HL-60/S4 (cell line): ENCODE data around the gene ADAMTS3.
"Not testable (repeated sequence)": the region's sequence is repeated elsewhere in the genome, so short reads cannot be mapped to it uniquely, and the experiment has no call there.

Experiments
- in situ Hi-C: fragments of 300-500 bp; cut with MboI; formaldehyde crosslinking; loops from 2 replicates; pipeline ENCODE4 v1.14.3; 2022; ENCODE audit warnings: low sequenced_read_pairs

The ADAMTS3 gene

DNA sequence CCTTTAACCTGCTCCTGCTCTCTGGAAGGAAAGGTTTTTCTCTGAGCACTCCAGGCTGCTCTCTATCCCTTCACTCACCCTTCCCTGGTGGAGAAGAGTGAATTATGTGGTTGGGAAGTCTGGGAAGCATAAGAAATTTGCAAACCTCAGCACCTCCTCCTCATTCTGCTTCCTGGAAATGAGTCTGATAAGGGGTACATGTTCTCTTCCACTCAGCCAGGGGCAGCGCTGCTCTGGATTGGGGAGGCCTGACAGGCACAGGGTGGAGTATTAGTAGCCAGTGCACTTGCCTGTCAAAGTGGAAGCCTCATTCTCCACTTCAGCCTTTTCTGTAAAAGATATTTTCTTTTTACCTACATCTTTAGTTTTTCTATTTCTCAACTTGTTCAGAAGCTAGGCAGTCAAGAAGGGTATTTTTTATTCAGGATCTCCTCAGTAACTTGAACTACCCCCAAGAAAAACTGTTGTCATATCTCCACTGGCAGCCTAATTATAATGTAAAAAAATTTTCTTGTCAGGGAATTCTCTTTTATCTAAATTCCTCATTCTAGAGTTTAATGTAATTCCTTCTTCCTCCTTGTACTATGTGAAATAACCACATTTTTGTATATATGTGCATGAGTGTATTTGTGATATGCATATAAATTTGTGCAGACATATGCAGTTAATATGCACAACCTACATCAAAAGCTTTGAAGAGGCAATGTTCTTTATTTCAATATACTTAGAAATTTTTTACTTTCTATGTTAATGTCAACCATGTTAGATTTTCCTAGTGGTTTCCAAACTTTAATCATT, 15.3 kb downstream of the ADAMTS3 start:
- in situ Hi-C loops, result no loop called here

DNA sequence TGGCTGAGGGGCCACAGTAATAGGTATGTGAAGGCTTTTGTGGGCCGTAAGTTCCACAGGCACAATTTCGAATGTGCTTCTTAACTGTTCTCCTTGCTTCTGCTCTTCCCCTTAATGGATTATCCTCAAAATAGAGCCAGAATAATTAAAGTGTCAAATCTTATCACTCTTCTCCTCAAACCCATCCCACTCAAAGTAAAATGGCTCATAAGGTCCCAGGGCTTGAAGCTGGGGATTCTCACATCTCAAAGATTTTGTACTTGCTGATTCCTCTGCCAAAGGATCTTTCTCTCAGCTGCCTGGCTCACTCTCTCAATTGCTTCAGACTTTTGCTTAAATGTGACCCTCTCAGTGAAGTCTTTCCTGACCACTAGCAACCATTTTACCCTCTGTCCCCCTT, 16.6 kb downstream of the ADAMTS3 start:
- in situ Hi-C loops, result no loop called here

GRCh38 chr4:72546456-72546855, 22.6 kb downstream of the ADAMTS3 start:
- in situ Hi-C loops, result no loop called here

- in situ Hi-C loops, result not testable (repeated sequence)
These were observed 28.3 kb downstream of the ADAMTS3 start for GRCh38 chr4:72540694-72541093.

DNA sequence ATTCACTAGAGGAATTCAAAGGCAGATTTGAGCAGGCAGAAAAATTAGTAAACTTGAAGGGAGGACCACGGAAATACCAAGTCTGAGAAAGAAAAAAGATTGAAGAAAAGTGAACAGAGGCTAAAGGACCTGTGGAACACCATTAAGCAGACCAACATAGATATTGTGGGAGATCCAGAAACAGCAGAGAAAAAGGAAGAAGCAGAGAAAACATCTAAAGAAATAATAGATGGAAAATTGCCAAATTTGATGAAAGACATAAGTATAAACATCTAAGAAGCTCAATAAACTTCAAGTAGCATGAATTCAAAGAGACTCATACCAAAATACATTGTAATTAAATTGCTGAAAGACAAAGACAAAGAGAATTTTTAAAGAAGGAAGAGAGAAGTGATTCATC, 31.0 kb downstream of the ADAMTS3 start:
- in situ Hi-C loops, result no loop called here

DNA sequence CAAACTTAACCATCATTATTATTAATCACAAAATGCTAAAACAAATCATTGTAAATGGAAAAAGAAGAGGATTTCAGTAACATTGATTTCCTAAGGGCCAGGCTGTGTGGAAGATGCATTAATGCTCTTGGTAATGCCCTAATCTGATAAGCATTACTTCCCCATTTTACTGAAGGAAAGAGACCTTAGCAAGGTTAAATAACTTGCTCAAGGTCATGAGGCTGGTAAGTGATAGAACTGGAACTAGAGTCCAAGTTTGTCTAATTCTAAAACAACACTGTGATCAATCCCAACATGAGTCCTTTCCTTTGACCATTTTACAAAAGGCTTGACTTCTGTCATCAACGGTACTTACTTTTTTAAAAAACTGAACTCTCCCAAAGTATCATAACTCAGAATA, 32.6 kb downstream of the ADAMTS3 start:
- in situ Hi-C loops, result no loop called here

DNA sequence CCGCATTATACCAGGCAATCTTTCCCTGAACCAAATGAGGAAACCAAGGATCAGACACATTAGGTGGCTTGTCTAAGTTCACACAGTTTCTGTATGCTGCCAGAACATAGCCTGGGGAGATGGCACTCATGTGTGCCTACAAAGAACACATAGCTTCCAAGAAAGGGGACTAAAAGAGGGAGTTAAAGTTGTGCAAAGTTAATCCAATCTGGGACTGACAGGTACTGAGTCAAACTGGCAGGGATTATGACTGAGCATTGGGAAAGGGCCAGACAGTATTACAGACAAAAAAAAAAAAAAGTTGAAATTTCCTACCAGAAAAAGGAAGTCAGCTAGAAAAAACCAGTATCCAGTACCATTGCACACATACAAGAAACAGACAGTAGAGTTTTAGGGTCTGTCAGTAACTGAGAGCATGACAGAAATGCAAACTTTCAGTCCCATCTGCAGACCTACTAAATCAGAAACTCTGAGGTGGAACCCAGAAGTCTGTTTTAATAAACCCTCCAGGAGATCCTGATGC, 37.2 kb downstream of the ADAMTS3 start:
- in situ Hi-C loops, result no loop called here

DNA sequence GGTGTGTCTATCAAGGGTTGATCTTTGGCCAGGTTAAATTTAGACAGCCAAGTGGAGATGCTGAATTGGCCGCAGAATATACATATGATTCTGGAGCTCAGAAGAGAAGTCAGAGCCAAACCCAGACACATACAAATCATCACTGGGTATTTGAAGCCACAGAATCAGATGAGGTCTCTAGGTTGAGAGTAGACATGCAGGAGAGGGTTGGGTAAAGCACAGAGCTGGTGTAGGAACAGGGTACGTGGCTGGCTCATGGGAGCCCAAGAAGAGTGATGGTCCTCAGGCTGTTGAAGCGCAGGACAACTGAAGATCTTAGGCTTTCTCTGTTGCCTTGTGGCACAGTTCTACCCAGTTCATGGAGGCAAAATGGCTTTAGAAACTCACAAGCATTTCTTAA, 37.7 kb downstream of the ADAMTS3 start:
- in situ Hi-C loops, result no loop called here

DNA sequence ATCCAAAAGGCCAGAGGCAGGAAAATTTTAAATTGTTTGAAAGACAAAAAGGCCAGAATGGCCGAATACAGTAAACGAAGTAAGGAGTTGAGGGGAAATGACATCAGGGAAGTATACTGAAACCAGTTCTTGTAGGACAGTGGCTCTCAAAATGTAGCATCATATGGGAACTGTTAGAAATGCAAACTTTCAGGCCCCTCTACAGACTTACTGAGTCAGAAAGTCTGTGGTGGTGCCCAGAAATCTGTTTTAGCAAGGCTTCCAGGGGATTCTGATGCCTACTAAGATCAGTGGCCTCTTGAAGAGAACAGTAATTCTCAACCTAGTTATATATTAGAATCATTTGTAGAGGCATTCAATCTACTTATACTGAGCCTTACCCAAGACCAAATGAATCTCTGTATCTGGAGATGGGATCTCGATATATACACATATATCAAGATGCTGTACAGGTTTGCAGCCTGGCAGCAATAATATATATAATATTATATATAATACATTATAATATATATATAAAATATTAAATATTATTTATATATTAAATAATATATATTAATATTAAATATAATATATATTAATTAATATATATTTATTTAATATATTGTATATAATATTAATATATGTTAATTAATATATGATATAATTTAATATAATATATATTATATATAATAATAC, 39.7 kb downstream of the ADAMTS3 start:
- in situ Hi-C loops, result no loop called here

DNA sequence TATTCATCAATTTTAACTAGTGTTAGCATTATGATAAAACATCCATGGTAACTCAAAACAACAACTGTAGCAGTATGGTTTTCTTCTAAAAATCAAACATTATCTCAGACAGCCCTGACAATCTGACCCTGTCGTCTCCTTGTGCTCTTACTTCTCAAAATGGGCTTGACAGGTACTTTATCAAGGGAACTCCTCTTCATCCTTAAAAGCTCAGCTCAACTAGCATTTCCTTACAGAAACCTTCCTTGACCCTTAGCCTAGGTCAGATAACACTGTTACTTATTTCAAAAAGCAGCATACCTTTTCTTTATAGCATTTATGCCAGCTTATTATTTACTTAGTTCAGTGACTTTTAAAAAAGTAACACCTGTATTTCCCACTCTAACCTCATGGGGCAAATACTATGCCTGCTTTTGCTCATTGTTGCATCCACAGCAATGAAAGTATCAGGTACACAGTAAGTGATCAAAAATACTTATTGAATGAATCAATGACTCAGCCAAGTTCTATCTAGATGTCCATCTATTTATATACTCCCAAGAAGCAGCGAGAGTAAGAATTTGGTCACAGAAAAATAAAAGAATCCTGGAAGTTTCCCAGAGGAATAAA, 41.9 kb downstream of the ADAMTS3 start:
- in situ Hi-C loops, result no loop called here

DNA sequence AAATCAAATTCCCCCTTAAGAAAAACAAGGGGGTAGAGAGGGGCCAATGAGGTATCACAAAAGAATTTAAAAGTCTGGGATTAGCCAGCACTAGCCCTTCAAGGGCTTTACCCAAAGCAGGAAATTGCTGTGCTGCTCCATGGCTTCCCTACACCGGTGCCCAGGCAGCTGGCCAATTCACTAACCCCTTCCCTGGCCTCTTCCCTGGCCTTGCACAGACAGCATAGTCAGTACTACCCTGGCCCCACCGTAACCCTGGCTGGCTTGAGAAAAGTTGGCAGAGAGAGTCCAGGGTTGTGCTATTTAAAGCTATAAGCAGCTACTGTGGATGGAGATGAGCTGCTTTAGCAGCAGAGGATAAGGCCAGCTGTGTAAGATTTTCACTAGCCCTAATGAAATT, 43.1 kb downstream of the ADAMTS3 start:
- in situ Hi-C loops, result no loop called here

DNA sequence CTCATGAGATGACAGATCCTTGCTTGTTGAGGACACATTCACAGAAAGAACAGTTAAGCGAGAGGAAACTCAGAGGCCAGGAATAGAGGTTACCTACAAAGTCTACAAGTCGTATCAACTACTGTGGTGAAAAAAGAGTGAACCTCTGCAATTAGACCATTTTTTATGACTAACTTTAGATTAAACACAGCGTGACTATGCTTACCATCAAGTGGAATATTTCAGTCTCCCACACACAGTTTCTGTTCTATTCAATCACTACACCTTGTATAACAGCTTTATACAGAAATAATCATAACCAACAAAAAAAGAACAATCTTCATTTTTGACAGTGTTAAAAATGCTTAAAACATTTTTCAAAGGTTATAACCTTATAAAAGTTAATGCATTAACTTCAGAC, 46.6 kb downstream of the ADAMTS3 start:
- in situ Hi-C loops, result no loop called here

GRCh38 chr4:72513227-72513626, 55.8 kb downstream of the ADAMTS3 start:
- in situ Hi-C loops, result no loop called here

DNA sequence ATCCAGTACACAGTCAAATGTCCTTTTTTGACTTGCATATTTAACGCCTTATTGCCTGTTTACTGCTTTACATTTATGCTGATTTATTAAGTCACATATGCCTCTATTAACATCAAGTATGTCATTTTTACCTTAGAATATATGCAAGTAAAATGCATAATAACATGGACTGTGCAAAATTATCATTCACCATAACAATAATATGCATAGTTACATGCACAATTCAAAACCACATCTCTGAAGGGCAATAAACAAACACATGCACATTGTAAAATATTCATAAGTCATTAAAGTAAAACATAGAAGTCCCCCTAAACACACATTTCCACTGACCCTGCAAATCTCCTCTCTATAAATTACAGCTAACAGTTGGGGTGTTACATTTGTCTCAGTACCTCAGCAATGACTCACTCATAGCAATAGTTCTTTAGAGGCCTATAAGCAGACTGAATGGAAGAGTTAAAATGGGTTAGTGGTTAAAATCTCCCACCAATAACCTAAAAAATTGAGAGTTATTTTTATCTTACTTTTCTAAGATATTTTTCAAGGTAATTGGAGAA, 61.1 kb downstream of the ADAMTS3 start:
- in situ Hi-C loops, result no loop called here

DNA sequence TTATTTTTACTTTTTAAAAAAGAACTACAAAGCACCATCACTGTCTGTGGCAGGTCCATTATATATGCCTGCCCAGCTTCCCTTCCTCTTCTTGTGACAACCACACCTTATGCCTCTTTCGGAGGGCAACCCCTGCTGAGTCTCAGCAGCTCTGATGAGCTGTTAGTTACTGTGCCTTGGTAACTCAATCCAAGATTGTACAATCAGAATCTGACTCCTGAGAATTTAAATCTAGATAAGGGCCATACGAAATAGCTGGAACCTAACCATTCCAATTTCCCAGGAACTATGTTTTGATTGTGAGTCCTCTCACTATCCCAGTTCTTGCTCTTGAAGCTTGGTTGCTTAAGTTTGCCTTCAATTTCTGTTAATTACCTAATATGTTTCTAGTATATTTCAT, 61.9 kb downstream of the ADAMTS3 start:
- in situ Hi-C loops, result no loop called here

- in situ Hi-C loops, result no loop called here
These were observed 63.7 kb downstream of the ADAMTS3 start for GRCh38 chr4:72505314-72505744.

GRCh38 chr4:72500214-72500613, 68.8 kb downstream of the ADAMTS3 start:
- in situ Hi-C loops, result no loop called here

DNA sequence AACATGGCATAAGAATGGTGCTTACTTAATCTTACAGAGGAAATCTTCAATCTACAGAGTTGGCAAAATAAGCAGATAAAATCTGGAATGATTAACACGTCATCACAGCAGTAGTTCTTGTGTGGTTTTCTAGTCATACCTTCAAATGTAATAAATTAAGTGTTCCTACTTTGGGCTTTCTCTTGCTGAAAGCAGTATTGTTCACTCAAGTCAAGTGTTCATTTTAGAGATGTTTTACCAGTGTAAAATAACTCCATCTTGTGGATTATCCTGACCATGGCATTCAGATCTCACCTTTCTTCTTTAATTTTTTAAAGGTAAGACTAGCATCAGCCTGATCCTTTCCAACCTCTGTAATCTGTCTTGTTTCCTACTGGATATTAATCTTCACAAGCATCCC, 72.9 kb downstream of the ADAMTS3 start:
- in situ Hi-C loops, result no loop called here

- in situ Hi-C loops, result no loop called here
These were observed 74.9 kb downstream of the ADAMTS3 start for GRCh38 chr4:72494156-72494555.

DNA sequence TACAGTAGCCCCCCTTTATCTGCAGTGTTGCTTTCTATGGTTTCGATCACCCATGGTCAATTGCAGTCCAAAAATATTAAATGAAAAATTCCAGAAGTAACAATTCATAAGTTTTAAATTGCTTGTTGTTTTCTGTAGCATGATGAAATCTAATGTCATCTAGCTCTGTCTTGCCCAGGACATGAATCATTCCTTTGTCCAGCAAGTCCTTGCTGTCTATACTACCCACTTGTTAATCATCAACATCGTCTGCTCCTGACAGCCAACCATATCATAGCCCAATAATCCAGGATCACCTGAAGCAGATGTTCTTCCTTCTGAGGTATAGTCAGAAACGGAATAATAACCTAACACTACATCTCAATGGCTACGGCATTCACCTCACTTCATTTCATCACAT, 79.8 kb downstream of the ADAMTS3 start:
- in situ Hi-C loops, result no loop called here

DNA sequence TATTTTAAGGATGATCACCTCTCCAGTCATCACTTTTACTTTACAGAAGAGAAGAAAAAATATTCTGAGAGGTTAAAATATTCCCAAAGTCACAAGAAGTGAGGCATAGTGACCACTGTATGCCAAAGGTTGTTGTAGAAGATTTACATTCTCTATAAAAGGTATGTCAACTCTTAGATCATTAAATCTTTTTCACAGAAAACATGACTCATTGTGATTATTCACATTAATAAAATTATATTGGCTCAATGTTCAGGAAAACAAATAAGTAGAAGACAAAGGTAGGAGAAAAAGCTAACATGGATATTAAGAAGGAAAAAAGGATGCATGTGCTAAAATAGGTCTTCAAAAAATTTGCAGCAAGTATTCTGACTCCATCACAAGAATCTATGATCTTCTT, 82.0 kb downstream of the ADAMTS3 start:
- in situ Hi-C loops, result no loop called here

DNA sequence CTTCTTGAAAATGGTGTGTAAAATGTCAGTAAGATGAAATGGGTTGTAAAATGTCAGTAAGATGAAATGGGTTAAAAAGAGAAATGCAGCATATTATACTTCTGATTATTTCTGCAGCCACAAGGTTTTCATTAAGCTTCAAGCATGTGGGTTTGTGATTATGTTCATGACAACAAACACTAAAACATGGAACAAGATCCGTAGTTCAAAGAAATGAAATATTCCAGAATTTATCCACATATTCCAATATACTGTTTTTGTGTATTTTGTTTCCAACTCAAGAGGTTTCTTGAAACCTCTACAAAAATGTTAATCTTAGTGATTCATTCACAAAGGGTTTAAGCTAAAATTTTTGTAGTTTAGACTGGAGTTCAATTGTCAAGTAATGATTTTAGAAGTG, 84.0 kb downstream of the ADAMTS3 start:
- in situ Hi-C loops, result no loop called here
